GM19468 (cell line): ENCODE data around the gene PSMA1.
"Not testable (repeated sequence)": the region's sequence is repeated elsewhere in the genome, so short reads cannot be mapped to it uniquely, and the experiment has no call there.

ENCODE experiments used
- ATAC-seq: cut with Tn5 transposase; IDR thresholded peaks from one replicate; pipeline ENCODE4 v1.9.1; 2021; ENCODE audit warnings: mild to moderate bottlenecking, moderate library complexity, moderate number of reproducible peaks; ENCODE audit not compliant: unreplicated experiment; ENCODE audit errors: extremely low read depth

The PSMA1 gene

DNA sequence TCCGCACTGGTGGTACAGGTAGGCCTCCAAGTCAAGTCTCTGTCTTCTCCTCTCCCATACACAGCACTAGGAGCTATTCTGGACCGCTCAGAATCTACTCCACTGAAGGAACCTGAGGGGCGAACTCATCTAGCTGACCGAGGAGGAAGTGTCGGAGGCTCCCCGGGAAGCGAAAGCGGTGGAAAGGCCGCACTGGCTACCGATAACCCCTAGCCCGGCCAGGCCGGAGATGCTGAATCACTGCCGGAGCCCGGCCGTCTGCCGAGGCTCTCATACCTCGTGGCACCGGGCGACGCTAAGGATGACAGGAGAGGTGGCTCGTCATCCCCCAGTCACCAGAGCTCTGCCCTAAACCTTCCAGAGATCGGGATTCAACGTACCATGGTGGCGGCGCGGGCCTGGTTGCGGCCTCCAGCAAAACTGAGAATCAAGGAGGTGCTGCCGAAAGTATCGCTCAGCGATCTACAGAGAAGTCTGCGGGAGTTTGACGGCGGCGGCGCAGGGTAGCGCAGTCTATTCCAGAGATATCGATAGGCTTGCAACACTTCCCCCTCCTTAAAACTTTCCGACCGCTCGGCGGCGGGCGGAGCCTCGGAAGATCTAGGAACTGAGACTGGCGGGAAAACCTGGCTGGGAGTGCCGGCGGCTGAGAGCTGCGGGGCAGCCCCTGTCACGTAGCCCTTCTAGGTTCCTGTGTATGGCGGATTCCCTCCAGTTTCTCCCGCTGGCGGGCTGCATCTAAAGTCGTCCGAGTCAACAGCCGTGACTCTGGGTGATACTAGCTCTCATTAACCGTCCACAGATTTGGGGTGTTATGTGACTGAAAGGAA, at the start of gene PSMA1:
TSS of gene PSMA1 (minus strand) at position 470 of the 830 bp plus-strand sequence. CDS start at position 383, 87 bp downstream.
- ATAC-seq: peak; percentile 94

GRCh38 chr11:14569516-14569915, 49.3 kb upstream of the PSMA1 start:
- not testable (repeated sequence) for ATAC-seq

DNA sequence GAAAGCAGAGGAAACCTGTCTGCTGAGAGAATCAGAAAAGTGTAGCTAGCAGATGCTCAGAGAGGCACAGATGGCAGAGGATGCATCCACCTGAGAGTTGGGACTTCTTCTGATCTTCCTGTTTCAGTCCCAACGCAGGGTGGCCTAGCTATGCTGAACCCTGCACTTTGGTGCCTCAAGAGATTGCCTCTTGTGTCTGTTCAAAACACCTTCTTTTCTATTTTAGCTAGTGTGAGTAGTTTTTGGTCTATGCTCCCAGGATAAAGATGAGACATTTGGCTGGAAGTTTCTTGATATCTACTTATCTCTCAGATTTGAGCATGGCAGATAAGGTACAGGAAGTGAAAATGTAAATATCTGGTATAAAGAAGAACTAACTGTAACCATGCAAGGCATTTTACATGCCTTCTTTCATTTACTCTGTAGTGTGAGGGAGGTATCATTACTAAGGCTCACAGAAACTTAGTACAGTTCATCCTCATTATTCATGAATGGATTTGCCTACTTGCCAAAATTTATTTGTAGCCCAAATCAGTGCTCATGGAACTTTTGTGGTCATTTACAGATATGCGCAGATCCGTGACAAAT, 47.0 kb upstream of the PSMA1 start:
- ATAC-seq: no peak

- no peak for ATAC-seq
Observed at GRCh38 chr11:14566331-14567063, 46.3 kb upstream of the PSMA1 start.

GRCh38 chr11:14565845-14566244, 45.7 kb upstream of the PSMA1 start:
- ATAC-seq: no peak

GRCh38 chr11:14555818-14556217, 35.6 kb upstream of the PSMA1 start:
- no peak for ATAC-seq

- ATAC-seq: no peak
Observed at GRCh38 chr11:14554959-14555358, 34.8 kb upstream of the PSMA1 start.

DNA sequence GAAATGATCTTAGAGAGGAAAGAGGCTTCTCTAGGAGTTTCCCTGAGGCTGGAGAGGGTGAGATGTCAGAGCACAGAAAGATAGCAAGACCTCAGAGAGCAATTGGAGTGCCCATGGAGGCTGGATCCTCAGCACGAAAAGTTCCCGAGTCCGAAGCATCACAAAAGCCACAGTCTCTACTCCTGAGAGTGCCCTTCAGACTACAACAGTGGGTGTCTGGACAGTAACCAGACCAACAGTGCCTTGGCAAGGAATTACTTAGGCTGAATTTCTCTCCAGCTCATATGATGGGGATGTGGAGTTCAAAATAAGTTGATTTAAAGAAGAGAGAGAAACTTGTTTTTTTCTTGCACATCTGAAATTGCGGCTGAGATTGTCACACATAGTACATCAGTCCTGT, 31.9 kb upstream of the PSMA1 start:
- no peak for ATAC-seq

DNA sequence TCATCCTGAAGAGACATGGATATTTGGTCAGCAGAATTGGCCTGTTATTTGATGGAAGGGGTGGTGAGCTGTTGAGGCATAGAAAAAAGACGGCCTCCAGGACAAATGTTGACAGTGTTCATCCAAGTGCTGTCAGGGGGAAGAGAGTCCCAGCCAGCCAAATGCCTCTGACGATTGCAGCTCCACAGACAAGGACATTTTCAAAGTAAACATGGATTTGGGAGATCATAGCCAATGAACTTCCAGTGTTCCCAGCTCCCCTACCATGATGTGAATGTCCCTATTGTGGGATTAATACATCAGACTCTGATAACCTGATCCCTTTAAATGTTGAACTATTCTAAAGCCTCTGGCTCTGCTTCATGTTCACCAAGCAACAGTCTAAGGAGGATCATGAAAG, 31.2 kb upstream of the PSMA1 start:
- no peak for ATAC-seq

- ATAC-seq: no peak
Observed at GRCh38 chr11:14549891-14550290, 29.7 kb upstream of the PSMA1 start.

- ATAC-seq: no peak
Observed at GRCh38 chr11:14547440-14547839, 27.3 kb upstream of the PSMA1 start.

DNA sequence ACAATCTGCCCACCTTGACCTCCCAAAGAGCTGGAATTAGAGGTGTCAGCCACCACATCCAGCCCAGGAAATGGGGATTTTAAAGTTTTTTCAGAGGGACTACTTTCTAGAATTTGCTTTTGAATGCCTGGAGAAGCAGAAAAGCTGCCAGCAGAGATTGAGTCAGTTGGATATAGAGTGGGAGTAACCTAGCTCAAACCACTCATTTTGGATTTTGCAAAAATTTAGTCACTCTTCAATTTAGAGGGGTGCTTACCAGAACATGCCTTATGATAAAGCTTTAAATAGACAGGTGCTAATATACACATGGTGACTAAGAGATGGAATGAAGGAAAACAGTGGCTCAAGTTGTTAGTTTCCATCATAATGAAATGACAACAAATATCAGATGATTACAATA, 26.5 kb upstream of the PSMA1 start:
- no peak for ATAC-seq

- ATAC-seq: peak; percentile 91
Observed at GRCh38 chr11:14544611-14545010, 24.4 kb upstream of the PSMA1 start.

DNA sequence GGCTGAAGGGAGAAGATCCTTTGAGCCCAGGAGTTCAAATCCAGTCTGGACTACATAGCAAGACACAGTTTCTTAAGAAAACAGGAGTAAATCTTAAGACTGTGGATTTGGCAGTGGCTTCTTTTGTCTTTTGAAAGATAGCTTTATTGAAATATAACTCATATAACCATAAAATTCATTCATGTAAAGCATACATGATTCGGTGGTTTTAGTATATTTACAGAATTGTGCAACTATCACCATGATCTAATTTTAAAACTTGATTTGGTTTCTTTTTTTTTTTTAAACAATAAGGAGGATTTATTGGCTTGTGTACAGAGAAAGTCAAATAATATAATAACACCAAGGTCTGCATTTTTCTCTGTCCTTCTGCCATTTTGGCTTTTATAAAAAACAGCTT, 23.1 kb upstream of the PSMA1 start:
- ATAC-seq: no peak

DNA sequence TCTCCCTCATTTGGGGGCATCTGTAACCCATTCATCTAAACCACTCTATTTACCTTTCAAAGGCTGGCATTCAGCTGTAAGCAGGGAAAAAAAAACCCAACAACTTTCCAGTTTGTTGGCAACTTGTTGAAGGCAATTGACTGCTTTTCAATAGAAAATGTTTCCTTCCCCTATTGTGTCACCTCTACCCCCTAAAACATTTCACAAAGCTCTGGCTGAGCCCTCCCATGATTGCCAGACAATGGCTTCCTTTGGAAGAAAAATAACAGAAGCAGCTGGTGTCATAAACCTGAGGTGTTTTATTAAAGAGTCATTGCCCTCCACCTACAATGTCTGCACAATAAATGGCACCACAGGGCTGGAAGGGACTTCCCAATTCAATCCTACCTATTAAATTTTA, 22.1 kb upstream of the PSMA1 start:
- no peak for ATAC-seq

GRCh38 chr11:14541192-14541947, 21.2 kb upstream of the PSMA1 start:
- ATAC-seq: no peak

- no peak for ATAC-seq
Observed at GRCh38 chr11:14539982-14540421, 19.8 kb upstream of the PSMA1 start.

GRCh38 chr11:14538926-14539554, 18.9 kb upstream of the PSMA1 start:
- no peak for ATAC-seq

DNA sequence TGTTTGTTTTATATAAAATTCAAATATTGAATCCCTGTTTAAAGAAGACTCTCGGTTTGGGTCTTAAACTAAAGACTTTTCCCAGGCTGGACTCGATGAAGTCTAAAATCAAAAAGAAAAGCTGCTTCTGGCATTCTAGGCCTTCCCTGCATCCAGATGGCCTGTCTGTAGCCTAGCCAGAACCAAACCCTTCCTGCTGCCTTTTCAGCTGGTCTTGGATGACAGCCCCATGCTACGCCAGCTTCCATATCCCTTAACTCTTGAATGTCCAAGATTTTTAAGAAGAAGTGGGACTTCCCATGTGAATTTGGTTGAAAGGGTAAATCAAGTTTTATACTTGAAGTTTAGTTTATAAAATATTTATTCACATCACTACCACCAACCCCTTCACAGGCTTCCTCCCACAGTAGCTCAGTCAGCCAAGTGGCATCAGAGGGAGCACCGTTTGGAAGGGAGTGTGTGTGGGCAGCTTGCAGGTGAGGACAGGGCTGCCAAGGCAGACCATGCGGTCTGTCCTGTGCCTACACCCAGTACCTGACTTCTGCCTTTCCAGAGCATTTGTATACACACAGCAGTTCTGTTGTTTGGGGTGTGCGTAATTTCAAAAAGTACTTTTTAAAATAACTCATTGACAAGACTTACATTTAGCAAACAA, 18.2 kb upstream of the PSMA1 start:
- ATAC-seq: no peak
